HG03135 (cell line): ENCODE results near the gene CNTRL.
A peak's percentile ranks its signal among the peaks of the same experiment; 100 is the strongest.
"Not testable (repeated sequence)": the region's sequence is repeated elsewhere in the genome, so short reads cannot be mapped to it uniquely, and the experiment has no call there.

Experiments
- ATAC-seq: cut with Tn5 transposase; IDR thresholded peaks from one replicate; pipeline ENCODE4 v1.9.1; 2021; ENCODE audit warnings: mild to moderate bottlenecking, moderate library complexity; ENCODE audit not compliant: unreplicated experiment

Gene CNTRL, protein sequence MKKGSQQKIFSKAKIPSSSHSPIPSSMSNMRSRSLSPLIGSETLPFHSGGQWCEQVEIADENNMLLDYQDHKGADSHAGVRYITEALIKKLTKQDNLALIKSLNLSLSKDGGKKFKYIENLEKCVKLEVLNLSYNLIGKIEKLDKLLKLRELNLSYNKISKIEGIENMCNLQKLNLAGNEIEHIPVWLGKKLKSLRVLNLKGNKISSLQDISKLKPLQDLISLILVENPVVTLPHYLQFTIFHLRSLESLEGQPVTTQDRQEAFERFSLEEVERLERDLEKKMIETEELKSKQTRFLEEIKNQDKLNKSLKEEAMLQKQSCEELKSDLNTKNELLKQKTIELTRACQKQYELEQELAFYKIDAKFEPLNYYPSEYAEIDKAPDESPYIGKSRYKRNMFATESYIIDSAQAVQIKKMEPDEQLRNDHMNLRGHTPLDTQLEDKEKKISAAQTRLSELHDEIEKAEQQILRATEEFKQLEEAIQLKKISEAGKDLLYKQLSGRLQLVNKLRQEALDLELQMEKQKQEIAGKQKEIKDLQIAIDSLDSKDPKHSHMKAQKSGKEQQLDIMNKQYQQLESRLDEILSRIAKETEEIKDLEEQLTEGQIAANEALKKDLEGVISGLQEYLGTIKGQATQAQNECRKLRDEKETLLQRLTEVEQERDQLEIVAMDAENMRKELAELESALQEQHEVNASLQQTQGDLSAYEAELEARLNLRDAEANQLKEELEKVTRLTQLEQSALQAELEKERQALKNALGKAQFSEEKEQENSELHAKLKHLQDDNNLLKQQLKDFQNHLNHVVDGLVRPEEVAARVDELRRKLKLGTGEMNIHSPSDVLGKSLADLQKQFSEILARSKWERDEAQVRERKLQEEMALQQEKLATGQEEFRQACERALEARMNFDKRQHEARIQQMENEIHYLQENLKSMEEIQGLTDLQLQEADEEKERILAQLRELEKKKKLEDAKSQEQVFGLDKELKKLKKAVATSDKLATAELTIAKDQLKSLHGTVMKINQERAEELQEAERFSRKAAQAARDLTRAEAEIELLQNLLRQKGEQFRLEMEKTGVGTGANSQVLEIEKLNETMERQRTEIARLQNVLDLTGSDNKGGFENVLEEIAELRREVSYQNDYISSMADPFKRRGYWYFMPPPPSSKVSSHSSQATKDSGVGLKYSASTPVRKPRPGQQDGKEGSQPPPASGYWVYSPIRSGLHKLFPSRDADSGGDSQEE (N-terminal part only)

DNA sequence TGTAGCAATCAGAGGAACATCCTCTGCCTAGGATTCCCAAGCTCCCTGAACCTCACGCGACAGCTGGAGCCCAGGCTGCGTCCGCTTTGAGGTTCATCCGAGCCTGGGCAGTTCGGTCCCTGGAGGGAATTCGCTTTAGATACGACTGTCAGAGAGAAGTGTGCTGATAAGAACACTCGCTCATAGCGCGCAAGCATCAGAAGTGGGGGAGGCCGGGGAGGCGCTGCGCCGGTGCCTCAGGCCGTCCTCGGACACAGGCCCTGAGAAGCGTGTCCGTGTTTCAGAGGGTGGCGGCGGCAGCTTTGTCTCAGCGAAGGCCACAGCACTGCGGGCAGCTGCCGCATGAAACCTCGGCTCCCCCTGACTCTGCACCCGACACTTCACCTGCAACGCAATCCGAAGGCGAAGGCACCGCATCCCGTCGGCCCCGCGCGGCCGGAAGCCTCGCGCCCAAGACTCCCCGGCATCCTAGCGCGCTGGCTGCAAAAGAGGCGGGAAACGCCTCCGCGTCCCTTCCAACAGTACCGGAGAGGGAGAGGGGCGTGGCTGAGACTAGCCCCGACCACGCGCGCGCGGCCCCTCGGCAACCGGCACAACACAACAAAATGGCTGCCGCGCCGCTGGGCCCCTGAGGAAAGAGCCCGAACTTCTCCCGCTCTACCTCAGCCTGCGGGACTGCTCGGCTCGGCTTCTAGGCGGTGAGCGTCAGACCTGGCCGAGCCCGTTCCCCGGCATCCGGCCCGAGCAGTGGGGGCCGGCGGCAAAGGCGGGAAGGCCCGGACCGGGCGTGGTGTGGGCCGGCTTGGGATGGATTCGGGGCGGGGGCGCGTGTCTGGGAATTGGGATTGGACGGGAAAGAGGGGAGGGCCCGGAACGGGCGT, at the start of gene CNTRL:
TSS of gene CNTRL (plus strand) at position 586 of the 881 bp plus-strand sequence. CDS start 13,372 bp downstream, outside the sequence.
- peak; percentile 64 for ATAC-seq

DNA sequence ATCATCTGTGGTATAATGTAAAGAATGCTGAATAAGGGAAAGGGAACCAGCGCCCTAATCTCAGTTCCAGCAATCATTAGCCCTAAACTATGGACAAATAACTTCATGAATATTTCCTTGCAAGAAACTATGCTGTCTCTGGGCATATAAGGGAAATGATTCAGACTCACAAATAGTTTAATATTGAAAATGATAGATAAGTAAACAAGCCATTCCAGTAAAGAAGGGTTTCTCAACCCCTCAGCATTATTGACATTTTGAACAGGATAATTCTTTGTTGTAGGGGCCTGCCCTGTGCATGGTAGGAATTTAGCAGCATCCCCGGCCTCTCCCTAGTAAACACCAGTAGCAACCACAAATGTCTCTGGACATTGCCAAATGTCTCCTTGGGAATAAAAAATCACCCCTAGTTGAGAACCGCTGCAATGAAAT, 48.5 kb upstream of the CNTRL start:
- no peak for ATAC-seq

- no peak for ATAC-seq
Observed at GRCh38 chr9:121026768-121027167, 48.0 kb upstream of the CNTRL start.

- not testable (repeated sequence) for ATAC-seq
Observed at GRCh38 chr9:121028285-121028684, 46.5 kb upstream of the CNTRL start.

GRCh38 chr9:121029469-121029868, 45.3 kb upstream of the CNTRL start:
- no peak for ATAC-seq

DNA sequence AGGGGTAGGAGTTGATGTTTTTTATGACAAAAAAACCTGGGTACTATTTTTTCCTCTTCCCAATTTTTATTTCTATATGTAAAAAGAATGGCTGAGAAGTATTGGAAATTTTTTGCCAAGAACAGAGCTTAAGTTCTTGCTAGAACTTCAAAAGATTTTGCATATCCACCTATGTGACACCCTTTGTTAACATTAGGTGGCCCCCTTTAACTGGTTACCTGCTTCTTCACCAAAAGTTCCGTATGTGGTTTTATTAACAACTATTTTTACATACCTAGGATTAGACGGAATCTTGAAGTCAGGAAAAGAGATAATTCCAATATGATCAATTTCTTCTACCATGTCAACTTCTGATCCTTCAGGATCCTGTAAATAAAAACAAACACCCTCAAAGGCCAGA, 40.2 kb upstream of the CNTRL start:
- ATAC-seq, result no peak

GRCh38 chr9:121035717-121036116, 39.0 kb upstream of the CNTRL start:
- ATAC-seq, result not testable (repeated sequence)

GRCh38 chr9:121038362-121038761, 36.4 kb upstream of the CNTRL start:
- no peak for ATAC-seq

- ATAC-seq, result no peak
Observed at GRCh38 chr9:121038804-121039203, 36.0 kb upstream of the CNTRL start.

DNA sequence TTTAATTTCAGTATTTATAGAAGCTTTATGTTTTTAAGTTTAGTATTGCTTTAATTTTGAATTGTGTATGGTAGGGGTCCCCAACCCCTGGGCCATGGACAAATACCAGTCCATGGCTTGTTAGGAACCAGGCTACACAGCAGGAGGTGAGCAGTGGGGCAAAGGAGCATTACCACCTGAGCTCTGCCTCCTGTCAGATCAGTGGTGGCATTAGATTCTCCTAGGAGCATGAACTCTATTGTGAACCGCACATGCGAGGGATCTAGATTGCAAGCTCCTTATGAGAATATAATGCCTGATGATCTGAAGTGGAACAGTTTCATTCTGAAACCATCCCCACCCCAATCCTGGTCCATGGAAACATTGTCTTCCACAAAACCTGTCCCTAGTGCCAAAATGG, 26.6 kb upstream of the CNTRL start:
- no peak for ATAC-seq

GRCh38 chr9:121048618-121049017, 26.1 kb upstream of the CNTRL start:
- ATAC-seq, result no peak

- no peak for ATAC-seq
Observed at GRCh38 chr9:121050128-121050988, 24.4 kb upstream of the CNTRL start, which contains the start of gene C5. Gene C5 (minus strand): TSS chr9:121050275. CDS start chr9:121050246, 29 bp downstream.

GRCh38 chr9:121053544-121053943, 21.2 kb upstream of the CNTRL start:
- ATAC-seq, result no peak

GRCh38 chr9:121055642-121056143, 19.1 kb upstream of the CNTRL start:
- no peak for ATAC-seq

- no peak for ATAC-seq
Observed at GRCh38 chr9:121057821-121058220, 16.9 kb upstream of the CNTRL start.

DNA sequence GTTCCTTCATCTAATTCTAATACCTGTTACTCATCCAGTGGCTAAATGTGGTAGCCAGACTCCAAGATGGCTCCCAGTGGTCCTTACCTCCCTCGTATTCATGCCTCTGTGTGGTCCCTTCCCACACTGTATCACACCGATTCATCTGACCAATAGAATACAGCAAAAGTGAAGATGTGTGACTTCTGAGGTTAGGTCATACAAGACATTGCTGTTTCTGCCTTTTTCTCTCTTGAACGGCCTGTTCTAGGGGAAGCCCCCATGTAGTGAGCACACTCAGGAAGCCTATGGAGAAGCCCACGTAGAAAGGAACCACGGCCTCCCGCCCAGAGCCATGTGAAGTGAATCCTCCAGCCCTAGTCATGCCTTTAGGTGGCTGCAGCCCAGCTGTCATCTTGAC, 15.2 kb upstream of the CNTRL start:
- ATAC-seq, result no peak

GRCh38 chr9:121059998-121060636, 14.6 kb upstream of the CNTRL start:
- ATAC-seq, result no peak

DNA sequence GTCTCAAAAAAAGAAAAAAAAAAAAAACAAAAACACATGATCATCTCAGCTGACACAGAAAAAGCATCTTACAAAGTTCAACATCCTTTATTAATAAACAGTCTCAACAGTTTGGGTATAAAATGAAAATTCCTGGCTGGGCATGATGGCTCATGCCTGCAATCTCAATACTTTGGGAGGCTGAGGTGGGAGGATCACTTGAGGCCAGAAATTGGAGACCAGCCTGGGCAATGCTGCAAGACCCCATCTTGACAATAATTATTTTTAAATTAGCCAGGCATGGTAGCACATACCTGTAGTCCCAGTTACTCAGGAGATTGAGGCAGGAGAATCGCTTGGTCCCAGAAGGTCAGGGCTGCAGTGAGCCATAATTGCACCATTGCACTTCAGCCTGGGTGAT, 7.9 kb upstream of the CNTRL start:
- no peak for ATAC-seq
